ENCODE measurements around the gene RFX1.

DNA sequence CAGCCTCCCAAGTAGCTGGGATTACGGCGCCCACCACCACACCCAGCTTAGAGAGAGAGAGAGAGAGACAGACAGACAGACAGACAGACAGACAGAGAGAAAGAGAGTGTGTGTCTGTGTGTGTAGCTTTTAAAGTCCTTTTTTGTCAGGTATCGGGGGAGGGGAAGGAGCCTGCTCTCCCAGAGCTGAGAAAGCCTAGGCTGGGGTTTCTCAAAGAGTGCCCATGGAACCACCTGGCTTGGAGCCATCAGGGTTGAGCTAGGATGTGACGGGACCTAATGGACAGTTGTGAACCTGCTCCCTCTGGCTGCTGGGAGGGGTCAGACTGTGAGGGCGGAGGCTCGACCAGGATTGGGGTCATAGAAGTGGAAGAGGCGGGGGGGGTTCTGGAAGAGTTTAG is 16.6 kb downstream of the RFX1 start:
- TF ChIP-seq SP1 (CRISPR knock-in tag; conservative IDR thresholded peaks at IDR 0.05) (no peak), GTF2I (CRISPR knock-in tag; conservative IDR thresholded peaks at IDR 0.05) (no peak), RELA (CRISPR knock-in tag; IDR thresholded peaks at IDR 0.05; ENCODE audit: borderline replicate concordance) (no peak), ZBTB21 (CRISPR knock-in tag; IDR thresholded peaks at IDR 0.05; ENCODE audit: borderline replicate concordance) (no peak), NR3C1 (CRISPR knock-in tag; conservative IDR thresholded peaks at IDR 0.05; ENCODE audit: low read depth) (no peak)
- TF ChIP-seq, protein P1, sequence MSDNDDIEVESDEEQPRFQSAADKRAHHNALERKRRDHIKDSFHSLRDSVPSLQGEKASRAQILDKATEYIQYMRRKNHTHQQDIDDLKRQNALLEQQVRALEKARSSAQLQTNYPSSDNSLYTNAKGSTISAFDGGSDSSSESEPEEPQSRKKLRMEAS (CRISPR knock-in tag; IDR thresholded peaks at IDR 0.05) = no peak
- TF ChIP-seq, protein P2, sequence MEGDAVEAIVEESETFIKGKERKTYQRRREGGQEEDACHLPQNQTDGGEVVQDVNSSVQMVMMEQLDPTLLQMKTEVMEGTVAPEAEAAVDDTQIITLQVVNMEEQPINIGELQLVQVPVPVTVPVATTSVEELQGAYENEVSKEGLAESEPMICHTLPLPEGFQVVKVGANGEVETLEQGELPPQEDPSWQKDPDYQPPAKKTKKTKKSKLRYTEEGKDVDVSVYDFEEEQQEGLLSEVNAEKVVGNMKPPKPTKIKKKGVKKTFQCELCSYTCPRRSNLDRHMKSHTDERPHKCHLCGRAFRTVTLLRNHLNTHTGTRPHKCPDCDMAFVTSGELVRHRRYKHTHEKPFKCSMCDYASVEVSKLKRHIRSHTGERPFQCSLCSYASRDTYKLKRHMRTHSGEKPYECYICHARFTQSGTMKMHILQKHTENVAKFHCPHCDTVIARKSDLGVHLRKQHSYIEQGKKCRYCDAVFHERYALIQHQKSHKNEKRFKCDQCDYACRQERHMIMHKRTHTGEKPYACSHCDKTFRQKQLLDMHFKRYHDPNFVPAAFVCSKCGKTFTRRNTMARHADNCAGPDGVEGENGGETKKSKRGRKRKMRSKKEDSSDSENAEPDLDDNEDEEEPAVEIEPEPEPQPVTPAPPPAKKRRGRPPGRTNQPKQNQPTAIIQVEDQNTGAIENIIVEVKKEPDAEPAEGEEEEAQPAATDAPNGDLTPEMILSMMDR (IDR thresholded peaks at IDR 0.05) = no peak
- TF ChIP-seq, protein P3, sequence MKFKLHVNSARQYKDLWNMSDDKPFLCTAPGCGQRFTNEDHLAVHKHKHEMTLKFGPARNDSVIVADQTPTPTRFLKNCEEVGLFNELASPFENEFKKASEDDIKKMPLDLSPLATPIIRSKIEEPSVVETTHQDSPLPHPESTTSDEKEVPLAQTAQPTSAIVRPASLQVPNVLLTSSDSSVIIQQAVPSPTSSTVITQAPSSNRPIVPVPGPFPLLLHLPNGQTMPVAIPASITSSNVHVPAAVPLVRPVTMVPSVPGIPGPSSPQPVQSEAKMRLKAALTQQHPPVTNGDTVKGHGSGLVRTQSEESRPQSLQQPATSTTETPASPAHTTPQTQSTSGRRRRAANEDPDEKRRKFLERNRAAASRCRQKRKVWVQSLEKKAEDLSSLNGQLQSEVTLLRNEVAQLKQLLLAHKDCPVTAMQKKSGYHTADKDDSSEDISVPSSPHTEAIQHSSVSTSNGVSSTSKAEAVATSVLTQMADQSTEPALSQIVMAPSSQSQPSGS (CRISPR knock-in tag; IDR thresholded peaks at IDR 0.05; ENCODE audit: borderline replicate concordance, low read depth) = no peak
